AG08396 (cell line): Measurements from ENCODE around the gene SPTLC3.

ENCODE experiments used
- DNase-seq: peaks from one replicate; pipeline ENCODE4 v3.0.0; 2012; ENCODE audit warnings: low spot score, mixed read lengths

SPTLC3 gene

GRCh38 chr20:13140201-13140600, 131.4 kb downstream of the SPTLC3 start:
- no peak for DNase-seq

DNA sequence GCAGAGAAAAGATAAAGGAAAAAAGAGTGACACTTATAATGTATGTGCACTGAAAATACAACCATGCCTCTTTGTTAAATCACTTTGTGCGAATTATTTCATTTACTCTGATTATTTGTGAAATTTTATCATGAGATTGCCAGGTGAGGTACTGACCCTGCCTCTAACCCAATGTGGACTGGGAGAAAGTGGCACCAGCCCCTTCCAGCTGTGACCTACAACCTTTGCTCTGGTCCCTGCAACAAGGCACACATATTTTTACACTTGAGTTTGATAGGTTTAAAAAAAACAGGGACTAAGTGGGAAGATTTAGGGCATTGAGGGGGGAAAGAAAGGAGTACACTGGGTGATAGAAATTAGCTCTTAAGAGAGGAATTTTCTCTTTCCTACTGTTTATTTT, 132.0 kb downstream of the SPTLC3 start:
- DNase-seq = no peak

GRCh38 chr20:13141546-13141945, 132.8 kb downstream of the SPTLC3 start:
- no peak for DNase-seq

DNA sequence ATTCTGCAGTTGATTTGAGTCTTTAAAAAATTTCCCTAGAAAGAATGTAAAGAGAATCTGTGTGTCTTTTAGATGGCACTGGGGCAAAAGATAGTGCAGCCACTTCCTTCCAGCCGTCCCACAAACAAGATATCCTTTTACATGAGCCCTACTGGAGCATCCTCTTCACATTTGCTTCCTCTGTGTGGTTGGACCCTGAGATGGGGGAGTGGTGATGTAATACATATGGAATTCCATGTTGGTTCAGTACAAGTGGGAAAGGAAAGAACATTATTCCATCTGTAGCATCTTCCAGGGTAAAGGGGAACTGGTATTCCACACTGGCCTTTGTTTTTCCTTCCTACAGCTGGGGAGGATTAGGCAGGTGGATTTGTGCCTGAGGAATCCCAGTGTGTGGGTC, 133.4 kb downstream of the SPTLC3 start:
- no peak for DNase-seq

- no peak for DNase-seq
Observed at GRCh38 chr20:13147071-13147963, 138.5 kb downstream of the SPTLC3 start.

DNA sequence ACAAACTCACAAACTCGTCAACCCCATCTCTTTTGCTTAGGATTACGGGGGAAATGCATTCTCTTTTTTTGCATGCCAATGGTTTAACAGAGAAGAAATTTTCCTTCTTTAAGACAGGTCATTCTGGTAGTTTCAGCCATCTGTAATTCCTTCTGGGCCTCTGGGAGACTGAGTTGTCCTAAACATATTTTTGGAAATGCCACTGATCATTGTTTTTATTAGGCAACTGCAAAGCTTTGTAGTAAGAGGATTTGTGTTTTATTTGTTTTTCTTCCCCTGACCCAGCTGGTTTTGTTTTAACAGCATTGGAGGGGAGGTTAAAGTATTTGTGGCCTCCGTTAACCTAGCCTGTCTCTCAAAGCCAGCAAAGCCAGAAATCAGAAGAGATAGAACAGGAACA, 139.2 kb downstream of the SPTLC3 start:
- DNase-seq = no peak

GRCh38 chr20:13148402-13148801, 139.6 kb downstream of the SPTLC3 start:
- no peak for DNase-seq

DNA sequence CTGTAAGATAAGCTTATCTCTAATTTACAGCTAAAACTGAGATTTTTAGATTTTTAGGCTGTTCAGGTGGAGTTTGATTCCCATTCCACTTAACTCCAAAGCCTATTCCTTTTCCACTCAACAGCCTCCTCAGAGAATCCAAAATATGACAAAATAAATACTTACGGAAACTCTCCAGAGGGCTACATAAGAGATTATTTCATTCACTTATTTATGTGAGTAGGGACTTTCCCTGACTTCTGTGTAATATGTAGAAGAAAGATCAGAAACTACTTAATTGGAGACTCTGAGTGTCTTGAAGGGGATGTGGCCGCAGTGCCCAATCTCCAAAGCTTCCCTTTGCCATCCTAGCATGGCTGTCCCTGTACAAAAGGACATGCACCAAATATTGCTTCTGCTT, 140.2 kb downstream of the SPTLC3 start:
- DNase-seq = no peak

DNA sequence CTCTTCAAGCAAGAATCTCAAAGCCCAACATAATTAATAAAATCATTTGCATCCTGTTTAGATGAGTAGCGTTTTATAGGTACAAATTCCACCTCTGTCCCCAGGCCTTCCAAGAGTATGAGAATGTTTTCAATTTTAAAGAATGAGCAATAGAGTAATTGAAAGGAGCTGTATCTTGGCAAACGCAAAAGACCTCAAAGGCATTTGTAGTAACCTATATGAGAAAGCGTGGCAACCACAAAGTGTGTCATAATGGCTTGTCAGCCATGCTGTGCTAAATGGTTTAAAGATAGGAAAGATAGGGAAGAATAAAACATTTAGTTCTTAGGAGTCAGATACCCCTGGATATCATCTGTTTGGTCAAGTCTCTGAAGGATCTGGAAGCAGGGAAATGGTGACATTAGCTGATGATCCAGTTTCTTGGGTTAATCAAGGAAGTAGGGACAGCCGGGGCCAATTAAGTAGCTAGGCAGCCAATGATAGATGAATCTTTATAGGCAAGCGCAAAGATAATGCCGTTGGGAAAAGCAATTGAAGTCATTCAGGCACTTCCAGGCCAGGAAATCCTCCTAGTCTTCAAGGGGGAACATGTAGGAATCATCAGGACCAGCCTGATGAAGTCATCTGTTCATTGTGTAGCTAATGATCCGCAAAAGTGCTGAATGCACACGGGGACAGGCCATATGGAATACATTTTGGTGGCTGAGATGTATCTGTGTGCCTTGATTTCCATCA, 140.8 kb downstream of the SPTLC3 start:
- no peak for DNase-seq

GRCh38 chr20:13158369-13158768, 149.6 kb downstream of the SPTLC3 start:
- DNase-seq = no peak

DNA sequence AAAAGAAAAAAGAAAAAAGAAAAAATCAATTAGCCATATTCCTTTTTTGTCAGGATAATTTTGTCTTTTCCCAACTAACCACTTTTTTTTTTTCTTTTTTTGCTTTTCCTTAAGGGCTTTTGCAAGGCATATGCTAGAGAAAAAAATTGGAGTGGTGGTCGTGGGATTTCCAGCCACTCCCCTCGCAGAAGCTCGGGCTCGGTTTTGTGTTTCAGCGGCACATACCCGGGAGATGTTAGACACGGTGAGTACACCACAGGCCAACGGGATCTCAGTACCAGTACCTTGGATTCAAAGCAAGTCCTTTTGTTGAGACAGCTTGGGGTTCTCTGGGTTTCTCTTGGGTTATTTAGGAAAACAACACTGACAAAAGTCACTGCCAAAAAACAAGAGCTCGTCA, 151.1 kb downstream of the SPTLC3 start:
- DNase-seq = no peak

- no peak for DNase-seq
Observed at GRCh38 chr20:13165203-13165602, 156.4 kb downstream of the SPTLC3 start.

DNA sequence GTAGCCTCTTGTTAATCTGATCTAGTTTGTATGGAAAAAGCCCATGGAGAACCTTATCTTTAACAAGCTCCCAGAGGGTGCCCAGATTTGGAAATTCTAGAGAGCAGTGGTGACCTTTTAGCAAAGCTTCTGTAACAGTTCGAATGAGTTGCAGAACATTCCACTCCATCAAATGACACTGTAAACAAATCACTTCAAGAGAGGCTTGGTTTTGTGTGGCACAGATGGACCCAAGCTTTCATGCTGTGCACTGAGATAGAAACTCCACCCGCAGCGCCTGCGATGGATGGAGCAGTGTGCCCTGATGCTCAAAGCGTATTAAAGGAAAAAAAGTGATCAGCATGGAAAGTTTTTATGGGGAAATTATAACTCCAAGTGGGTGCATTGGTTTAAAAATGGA, 157.2 kb downstream of the SPTLC3 start:
- DNase-seq = no peak

GRCh38 chr20:13166437-13166836, 157.7 kb downstream of the SPTLC3 start:
- DNase-seq = no peak

- DNase-seq = no peak
Observed at GRCh38 chr20:13169086-13169485, 160.3 kb downstream of the SPTLC3 start.

DNA sequence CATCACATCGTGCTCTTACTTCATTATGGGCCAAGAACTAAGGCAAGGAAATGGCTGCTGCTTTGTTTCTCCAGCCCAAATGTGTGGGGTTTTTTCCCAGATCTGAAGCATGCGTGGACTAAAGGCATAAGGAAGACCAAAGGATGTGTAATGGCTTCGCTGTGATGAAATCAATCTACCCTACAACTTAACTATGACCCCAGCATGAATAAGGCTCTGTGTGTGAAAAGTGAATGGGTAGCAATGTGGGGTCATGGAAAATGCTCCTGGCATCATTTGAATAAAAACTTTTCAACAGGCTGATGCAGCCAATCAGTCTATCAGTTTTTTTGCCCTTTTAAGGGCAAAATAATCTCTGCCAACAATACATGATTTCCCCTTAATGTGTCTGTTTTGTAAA, 162.0 kb downstream of the SPTLC3 start:
- no peak for DNase-seq

- no peak for DNase-seq
Observed at GRCh38 chr20:13173201-13173600, 164.4 kb downstream of the SPTLC3 start.

GRCh38 chr20:13174402-13174801, 165.6 kb downstream of the SPTLC3 start:
- DNase-seq = no peak

- DNase-seq = no peak
Observed at GRCh38 chr20:13180986-13181889, 172.5 kb downstream of the SPTLC3 start.

GRCh38 chr20:13183005-13183404, 174.2 kb downstream of the SPTLC3 start:
- no peak for DNase-seq

- DNase-seq = no peak
Observed at GRCh38 chr20:13186043-13186774, 177.4 kb downstream of the SPTLC3 start.

GRCh38 chr20:13187899-13188298, 179.1 kb downstream of the SPTLC3 start:
- DNase-seq = no peak
